ENCODE measurements around the gene SIM2. TPM values are rescaled to one million over a fixed set of nuclear protein-coding genes. Genes with fewer than 3 reads are reported as not detected.

The SIM2 gene
- total RNA-seq, 4 donors from 2014 or later = 1.2 TPM; not detected in 3

- Histone ChIP-seq H3K27ac (no peak overlapping the region), H3K27me3 (no peaks in the 10 kb centered on the region), H3K9me3 (no peaks in the 10 kb centered on the region), H3K36me3 (peaks cover 4% of the 10 kb centered on the region), H3K4me1 (no peaks in the 10 kb centered on the region), H3K4me3 (no peak overlapping the region)
- no peak for DNase-seq (ENCODE audit: low spot score in 2 of 2)
- TF ChIP-seq, protein P1, sequence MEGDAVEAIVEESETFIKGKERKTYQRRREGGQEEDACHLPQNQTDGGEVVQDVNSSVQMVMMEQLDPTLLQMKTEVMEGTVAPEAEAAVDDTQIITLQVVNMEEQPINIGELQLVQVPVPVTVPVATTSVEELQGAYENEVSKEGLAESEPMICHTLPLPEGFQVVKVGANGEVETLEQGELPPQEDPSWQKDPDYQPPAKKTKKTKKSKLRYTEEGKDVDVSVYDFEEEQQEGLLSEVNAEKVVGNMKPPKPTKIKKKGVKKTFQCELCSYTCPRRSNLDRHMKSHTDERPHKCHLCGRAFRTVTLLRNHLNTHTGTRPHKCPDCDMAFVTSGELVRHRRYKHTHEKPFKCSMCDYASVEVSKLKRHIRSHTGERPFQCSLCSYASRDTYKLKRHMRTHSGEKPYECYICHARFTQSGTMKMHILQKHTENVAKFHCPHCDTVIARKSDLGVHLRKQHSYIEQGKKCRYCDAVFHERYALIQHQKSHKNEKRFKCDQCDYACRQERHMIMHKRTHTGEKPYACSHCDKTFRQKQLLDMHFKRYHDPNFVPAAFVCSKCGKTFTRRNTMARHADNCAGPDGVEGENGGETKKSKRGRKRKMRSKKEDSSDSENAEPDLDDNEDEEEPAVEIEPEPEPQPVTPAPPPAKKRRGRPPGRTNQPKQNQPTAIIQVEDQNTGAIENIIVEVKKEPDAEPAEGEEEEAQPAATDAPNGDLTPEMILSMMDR (IDR thresholded peaks at IDR 0.05) = no peak
- TF ChIP-seq POLR2AphosphoS5 (IDR thresholded peaks at IDR 0.05) (no peak), POLR2A (IDR thresholded peaks at IDR 0.05) (no peak), EP300 (IDR thresholded peaks at IDR 0.05) (no peak)
- WGBS = 92% methylated on average over 6 of the region's 6 CpGs
Measured at GRCh38 chr21:36763305-36763704, 64.4 kb downstream of the SIM2 start.

- TF ChIP-seq POLR2A (IDR thresholded peaks at IDR 0.05) (no peak), EP300 (IDR thresholded peaks at IDR 0.05) (no peak), POLR2AphosphoS5 (IDR thresholded peaks at IDR 0.05) (no peak)
- TF ChIP-seq, protein P1 (IDR thresholded peaks at IDR 0.05) = no peak
- no peak overlapping the region for H3K27ac ChIP-seq
- no peaks in the 10 kb centered on the region for H3K9me3 ChIP-seq
- H3K36me3 ChIP-seq = peaks cover 4% of the 10 kb centered on the region
- H3K27me3 ChIP-seq = no peaks in the 10 kb centered on the region
- no peak for DNase-seq (ENCODE audit: low spot score in 2 of 2)
- no peak overlapping the region for H3K4me3 ChIP-seq
- H3K4me1 ChIP-seq = peaks cover 8% of the 10 kb centered on the region
- WGBS = 90% methylated on average over 4 of the region's 4 CpGs
Measured at GRCh38 chr21:36765229-36765628, 66.3 kb downstream of the SIM2 start.

- DNase-seq (ENCODE audit: low spot score in 2 of 2) = no peak
- H3K4me3 ChIP-seq = no peak overlapping the region
- H3K27ac ChIP-seq = no peak overlapping the region
- no peak for TF ChIP-seq EP300 (IDR thresholded peaks at IDR 0.05)
- no peak for TF ChIP-seq POLR2A (IDR thresholded peaks at IDR 0.05)
- TF ChIP-seq POLR2AphosphoS5 (IDR thresholded peaks at IDR 0.05) = no peak
- TF ChIP-seq, protein P1 (IDR thresholded peaks at IDR 0.05) = no peak
- H3K9me3 ChIP-seq = no peaks in the 10 kb centered on the region
- H3K27me3 ChIP-seq = no peaks in the 10 kb centered on the region
- WGBS = 92% methylated on average over 6 of the region's 6 CpGs
- peaks cover 8% of the 10 kb centered on the region for H3K4me1 ChIP-seq
- H3K36me3 ChIP-seq = peaks cover 4% of the 10 kb centered on the region
Measured at GRCh38 chr21:36766511-36766910, 67.6 kb downstream of the SIM2 start.

GRCh38 chr21:36767096-36767495 is 68.2 kb downstream of the SIM2 start:
- Histone ChIP-seq H3K4me3 (no peak overlapping the region), H3K27ac (no peak overlapping the region), H3K4me1 (peaks cover 8% of the 10 kb centered on the region), H3K27me3 (no peaks in the 10 kb centered on the region), H3K9me3 (no peaks in the 10 kb centered on the region), H3K36me3 (peaks cover 4% of the 10 kb centered on the region)
- DNase-seq (ENCODE audit: low spot score in 2 of 2) = no peak
- WGBS = 100% methylated on average over 1 of the region's 11 CpGs
- TF ChIP-seq, protein P1 (IDR thresholded peaks at IDR 0.05) = no peak
- TF ChIP-seq POLR2A (IDR thresholded peaks at IDR 0.05) (no peak), POLR2AphosphoS5 (IDR thresholded peaks at IDR 0.05) (no peak), EP300 (IDR thresholded peaks at IDR 0.05) (no peak)

- peaks cover 13% of the 10 kb centered on the region for H3K4me1 ChIP-seq
- DNase-seq (ENCODE audit: low spot score in 2 of 2) = no peak
- no peak overlapping the region for H3K27ac ChIP-seq
- H3K27me3 ChIP-seq = no peaks in the 10 kb centered on the region
- H3K9me3 ChIP-seq = no peaks in the 10 kb centered on the region
- 89% methylated on average over 13 of the region's 13 CpGs for WGBS
- TF ChIP-seq EP300 (IDR thresholded peaks at IDR 0.05) = no peak
- TF ChIP-seq POLR2AphosphoS5 (IDR thresholded peaks at IDR 0.05) = no peak
- TF ChIP-seq, protein P1 (IDR thresholded peaks at IDR 0.05) = no peak
- no peak for TF ChIP-seq POLR2A (IDR thresholded peaks at IDR 0.05)
- H3K36me3 ChIP-seq = peaks cover under 1% of the 10 kb centered on the region
- H3K4me3 ChIP-seq = no peak overlapping the region
Measured at GRCh38 chr21:36768496-36768895, 69.6 kb downstream of the SIM2 start.

All from suprapubic skin (tissue), 4 donors.